RWPE2 (cell line): Measurements from ENCODE around the gene ZHX3.

Experiments
- ATAC-seq: fragments of 200-7000 bp; cut with Tn5 transposase; 3 replicates; pipeline ENCODE4 v1.9.1; 2021; ENCODE audit warnings: low read depth
- DNase-seq: peaks from one replicate; pipeline ENCODE4 v3.0.0-alpha.2; 2020; ENCODE audit warnings: low spot score
- H3K27ac ChIP-seq: fragments of 450-650 bp; 2 replicates; pipeline ENCODE4 v1.5.1; 2017; ENCODE audit warnings: mild to moderate bottlenecking; ENCODE audit not compliant: poor library complexity, severe bottlenecking
- H3K27me3 ChIP-seq: fragments of 250-450 bp; sonication (Bioruptor Pico); 2 replicates; pipeline ENCODE4 v1.5.1; 2021; ENCODE audit warnings: mild to moderate bottlenecking, moderate library complexity; ENCODE audit not compliant: insufficient read depth, poor library complexity, severe bottlenecking
- H3K36me3 ChIP-seq: fragments of 250-450 bp; sonication (Bioruptor Pico); 2 replicates; pipeline ENCODE4 v1.5.1; 2020; ENCODE audit warnings: low read depth, mild to moderate bottlenecking, moderate library complexity
- H3K4me1 ChIP-seq: fragments of 250-450 bp; sonication (Bioruptor Pico); 2 replicates; pipeline ENCODE4 v1.5.1; 2021; ENCODE audit warnings: mild to moderate bottlenecking, moderate library complexity; ENCODE audit not compliant: insufficient read depth, poor library complexity, severe bottlenecking
- H3K4me3 ChIP-seq: fragments of 250-450 bp; sonication (Bioruptor Pico); 2 replicates; pipeline ENCODE4 v1.5.1; 2021; ENCODE audit warnings: mild to moderate bottlenecking, moderate library complexity; ENCODE audit not compliant: severe bottlenecking
- H3K9me3 ChIP-seq: fragments of 250-450 bp; sonication (Bioruptor Pico); 2 replicates; pipeline ENCODE4 v1.5.1; 2021; ENCODE audit warnings: mild to moderate bottlenecking, moderate library complexity; ENCODE audit not compliant: severe bottlenecking
- TF ChIP-seq, protein P1 (sequence below): fragments of 450-650 bp; IDR thresholded peaks from one replicate; pipeline ENCODE4 v1.5.1; 2017; ENCODE audit warnings: mild to moderate bottlenecking, moderate library complexity; ENCODE audit not compliant: poor library complexity, severe bottlenecking

The ZHX3 gene

DNA sequence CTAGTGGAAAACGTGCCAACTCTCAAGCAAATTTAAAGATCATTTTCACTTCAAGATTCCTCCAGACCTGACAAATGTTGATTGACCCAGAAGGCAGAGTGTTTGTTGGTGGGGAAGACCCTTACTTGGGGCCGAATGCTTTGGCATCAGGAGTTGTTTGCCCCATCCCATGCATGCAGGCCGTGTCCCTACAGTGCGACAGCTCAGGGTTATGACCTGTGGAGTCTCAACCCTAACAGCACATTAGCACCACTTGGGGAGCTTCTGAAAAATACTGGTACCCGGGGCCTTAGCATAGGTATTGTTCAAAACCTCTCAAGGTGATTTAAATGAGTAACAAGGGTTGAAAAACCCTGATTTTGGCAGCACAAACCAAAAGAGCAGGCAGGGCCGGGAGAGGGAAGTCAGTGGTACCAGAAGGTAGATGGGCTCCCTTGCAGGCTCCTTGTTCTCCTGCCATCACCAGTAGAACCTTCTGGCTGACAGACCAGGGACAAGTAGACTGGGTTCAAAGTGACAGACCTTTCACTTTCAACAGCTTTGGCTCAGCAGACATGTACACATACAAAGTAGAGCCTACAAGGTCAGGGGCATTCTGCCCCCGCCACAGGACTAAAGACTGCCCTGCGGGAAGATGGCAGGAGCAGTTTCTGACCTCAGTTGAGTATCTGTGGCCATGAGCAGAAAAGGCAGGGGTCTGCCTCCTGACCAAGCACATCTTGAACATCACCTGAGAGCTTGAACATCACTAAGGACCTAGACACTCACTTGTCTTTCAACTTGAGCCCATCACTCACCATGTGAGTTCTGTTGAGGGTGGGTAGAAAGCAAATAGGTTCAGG is 140.6 kb downstream of the ZHX3 start:
- peak overlapping the region; percentile 81 for H3K27ac ChIP-seq
- H3K27me3 ChIP-seq, result no peaks in the 10 kb centered on the region
- DNase-seq (peak; percentile 54), ATAC-seq (no peak)
- TF ChIP-seq, protein P1, sequence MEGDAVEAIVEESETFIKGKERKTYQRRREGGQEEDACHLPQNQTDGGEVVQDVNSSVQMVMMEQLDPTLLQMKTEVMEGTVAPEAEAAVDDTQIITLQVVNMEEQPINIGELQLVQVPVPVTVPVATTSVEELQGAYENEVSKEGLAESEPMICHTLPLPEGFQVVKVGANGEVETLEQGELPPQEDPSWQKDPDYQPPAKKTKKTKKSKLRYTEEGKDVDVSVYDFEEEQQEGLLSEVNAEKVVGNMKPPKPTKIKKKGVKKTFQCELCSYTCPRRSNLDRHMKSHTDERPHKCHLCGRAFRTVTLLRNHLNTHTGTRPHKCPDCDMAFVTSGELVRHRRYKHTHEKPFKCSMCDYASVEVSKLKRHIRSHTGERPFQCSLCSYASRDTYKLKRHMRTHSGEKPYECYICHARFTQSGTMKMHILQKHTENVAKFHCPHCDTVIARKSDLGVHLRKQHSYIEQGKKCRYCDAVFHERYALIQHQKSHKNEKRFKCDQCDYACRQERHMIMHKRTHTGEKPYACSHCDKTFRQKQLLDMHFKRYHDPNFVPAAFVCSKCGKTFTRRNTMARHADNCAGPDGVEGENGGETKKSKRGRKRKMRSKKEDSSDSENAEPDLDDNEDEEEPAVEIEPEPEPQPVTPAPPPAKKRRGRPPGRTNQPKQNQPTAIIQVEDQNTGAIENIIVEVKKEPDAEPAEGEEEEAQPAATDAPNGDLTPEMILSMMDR, result no peak
- no peak overlapping the region for H3K4me3 ChIP-seq
- no peaks in the 10 kb centered on the region for H3K9me3 ChIP-seq
- peaks cover 63% of the 10 kb centered on the region for H3K36me3 ChIP-seq
- H3K4me1 ChIP-seq, result peaks cover 19% of the 10 kb centered on the region

DNA sequence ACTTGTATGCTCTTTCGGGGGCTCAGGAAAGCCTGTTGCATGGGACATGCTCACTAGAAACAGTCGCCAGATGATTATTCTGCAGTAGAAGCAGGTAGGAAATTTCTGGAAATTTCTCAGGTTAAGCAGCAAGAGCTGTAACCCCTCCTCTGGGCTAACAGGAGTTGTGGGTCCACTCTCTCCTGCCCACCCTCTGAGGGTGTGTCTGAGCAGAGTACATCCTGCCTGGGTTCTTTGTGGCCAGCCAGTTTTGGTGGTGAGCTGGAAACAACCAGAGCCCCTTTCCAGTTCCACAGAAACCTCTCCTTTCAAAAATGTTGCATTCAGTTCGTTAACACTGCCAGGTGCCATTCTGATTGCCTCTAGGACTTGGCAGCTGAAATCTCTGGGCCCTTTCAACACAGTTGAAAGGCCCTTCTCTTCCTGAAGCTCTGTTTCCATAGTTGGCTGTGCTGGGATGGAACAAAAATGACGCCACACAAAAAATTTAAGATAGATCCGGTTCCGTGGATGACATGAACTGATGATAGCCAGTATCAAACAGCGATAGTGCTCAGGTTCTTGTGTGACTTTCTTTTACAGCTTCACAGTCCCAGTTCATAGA is 141.7 kb downstream of the ZHX3 start:
- no peaks in the 10 kb centered on the region for H3K9me3 ChIP-seq
- H3K4me1 ChIP-seq, result peaks cover 19% of the 10 kb centered on the region
- H3K36me3 ChIP-seq, result peaks cover 71% of the 10 kb centered on the region
- peak overlapping the region; percentile 81 for H3K27ac ChIP-seq
- TF ChIP-seq, protein P1, result no peak
- no peaks in the 10 kb centered on the region for H3K27me3 ChIP-seq
- peak; percentile 61 for DNase-seq
- no peak for ATAC-seq
- H3K4me3 ChIP-seq, result no peak overlapping the region

DNA sequence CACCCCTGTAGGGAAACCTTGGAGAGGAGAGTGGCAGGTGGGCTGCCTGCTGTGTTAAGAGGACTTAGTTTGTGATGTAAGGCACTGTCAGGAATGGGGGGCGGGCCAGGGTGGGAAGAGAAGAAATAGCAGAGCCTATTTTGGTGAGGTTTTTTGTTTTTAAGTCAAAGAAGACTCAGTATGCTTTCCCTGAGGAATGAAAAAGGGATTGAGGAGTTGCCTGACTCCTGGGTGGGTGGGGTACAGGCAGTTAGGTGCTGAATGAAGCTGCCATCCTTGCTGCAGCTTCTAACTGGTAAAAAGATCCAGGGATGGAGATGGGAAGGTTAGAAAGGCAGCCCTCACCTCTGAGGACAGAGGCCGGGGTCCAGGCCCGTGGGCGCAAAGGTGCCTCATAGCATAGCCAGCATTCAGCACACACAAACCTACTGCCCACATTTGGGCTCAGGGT is 142.3 kb downstream of the ZHX3 start:
- Histone ChIP-seq H3K27ac (peak overlapping the region; percentile 81), H3K4me1 (peaks cover 19% of the 10 kb centered on the region), H3K27me3 (no peaks in the 10 kb centered on the region), H3K36me3 (peaks cover 77% of the 10 kb centered on the region), H3K9me3 (no peaks in the 10 kb centered on the region), H3K4me3 (no peak overlapping the region)
- TF ChIP-seq, protein P1, result no peak
- ATAC-seq (no peak), DNase-seq (peak; percentile 64)

DNA sequence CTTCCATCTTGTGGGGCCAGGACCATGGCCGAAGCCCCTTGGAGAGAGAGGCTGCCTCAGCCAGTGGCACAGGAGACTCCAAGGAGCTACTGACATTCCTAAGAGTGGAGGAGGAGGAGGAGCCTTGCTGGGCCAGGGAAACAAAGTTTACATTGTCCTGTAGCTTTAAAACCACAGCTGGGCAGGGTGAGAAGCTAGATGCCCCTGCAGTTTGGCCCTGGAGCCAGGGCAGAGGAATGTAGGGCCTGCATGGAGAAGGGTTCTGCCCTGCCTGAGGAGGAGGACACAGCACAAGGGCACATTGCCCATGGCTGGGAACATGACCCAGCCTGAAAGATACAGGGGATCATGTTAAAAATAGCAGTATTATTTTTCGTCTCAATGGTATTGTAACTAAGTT is 142.7 kb downstream of the ZHX3 start:
- Histone ChIP-seq H3K27ac (peak overlapping the region; percentile 81), H3K9me3 (no peaks in the 10 kb centered on the region), H3K4me1 (peaks cover 19% of the 10 kb centered on the region), H3K4me3 (no peak overlapping the region), H3K27me3 (no peaks in the 10 kb centered on the region), H3K36me3 (peaks cover 81% of the 10 kb centered on the region)
- DNase-seq (peak; percentile 51), ATAC-seq (no peak)
- TF ChIP-seq, protein P1, result no peak

DNA sequence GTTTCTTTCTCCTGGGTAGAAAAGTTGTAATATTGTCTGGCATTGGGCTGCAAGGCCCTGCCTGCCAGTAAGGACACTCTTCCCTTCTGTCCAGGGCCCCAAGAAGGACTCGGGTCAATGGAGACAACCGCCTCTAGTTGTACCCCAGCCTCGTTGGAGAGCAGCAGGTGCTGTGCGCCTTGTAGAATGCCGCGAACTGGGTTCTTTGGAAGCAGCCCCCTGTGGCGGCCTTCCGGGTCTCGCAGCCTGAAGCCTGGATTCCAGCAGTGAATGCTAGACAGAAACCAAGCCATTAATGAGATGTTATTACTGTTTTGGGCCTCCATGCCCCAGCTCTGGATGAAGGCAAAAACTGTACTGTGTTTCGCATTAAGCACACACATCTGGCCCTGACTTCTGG is 143.2 kb downstream of the ZHX3 start:
- peak; percentile 73 for DNase-seq
- Histone ChIP-seq H3K4me1 (peaks cover 19% of the 10 kb centered on the region), H3K9me3 (no peaks in the 10 kb centered on the region), H3K27me3 (no peaks in the 10 kb centered on the region), H3K36me3 (peaks cover 85% of the 10 kb centered on the region), H3K27ac (peak overlapping the region; percentile 81), H3K4me3 (no peak overlapping the region)
- no peak for ATAC-seq
- TF ChIP-seq, protein P1, result no peak
